A549 treated with Hydrocortisone at 1 μM for 4 hours (cell line): Measurements from ENCODE around the gene OR2H2. TPM values are rescaled to one million over a fixed set of nuclear protein-coding genes. Genes with fewer than 3 reads are reported as not detected.

Source experiments
- total RNA-seq: library from RNA; stranded (reverse); fragments of 200-300 nt; extraction: Qiagen RNA extraction; gene quantifications from 5 replicates; pipeline ENCODE4 v1.2.3, GENCODE V29; 2022

The OR2H2 gene
- not detected in 5 replicates for total RNA-seq

DNA sequence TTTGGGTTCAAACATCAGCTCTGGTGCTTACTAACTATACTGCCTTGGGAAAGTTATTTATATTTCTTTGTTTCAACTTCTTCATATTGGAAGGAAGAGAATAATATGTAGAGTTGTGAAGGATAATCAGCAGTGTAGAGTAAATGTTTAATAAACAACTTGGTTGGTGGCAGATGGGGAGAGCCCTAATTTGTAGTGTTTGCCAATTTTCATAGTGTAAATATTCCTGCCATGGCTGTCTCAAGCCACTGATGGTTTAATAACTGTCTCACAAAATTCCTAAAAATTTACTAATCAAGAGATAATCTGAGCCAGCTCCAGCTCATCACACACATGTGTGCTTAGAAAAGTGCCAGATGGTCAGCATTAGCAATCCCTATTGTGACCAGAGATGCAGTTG is at the start of gene OR2H2:
TSS of gene OR2H2 (plus strand) at position 301 of the 400 bp plus-strand sequence. CDS start 2,824 bp downstream, outside the sequence.

DNA sequence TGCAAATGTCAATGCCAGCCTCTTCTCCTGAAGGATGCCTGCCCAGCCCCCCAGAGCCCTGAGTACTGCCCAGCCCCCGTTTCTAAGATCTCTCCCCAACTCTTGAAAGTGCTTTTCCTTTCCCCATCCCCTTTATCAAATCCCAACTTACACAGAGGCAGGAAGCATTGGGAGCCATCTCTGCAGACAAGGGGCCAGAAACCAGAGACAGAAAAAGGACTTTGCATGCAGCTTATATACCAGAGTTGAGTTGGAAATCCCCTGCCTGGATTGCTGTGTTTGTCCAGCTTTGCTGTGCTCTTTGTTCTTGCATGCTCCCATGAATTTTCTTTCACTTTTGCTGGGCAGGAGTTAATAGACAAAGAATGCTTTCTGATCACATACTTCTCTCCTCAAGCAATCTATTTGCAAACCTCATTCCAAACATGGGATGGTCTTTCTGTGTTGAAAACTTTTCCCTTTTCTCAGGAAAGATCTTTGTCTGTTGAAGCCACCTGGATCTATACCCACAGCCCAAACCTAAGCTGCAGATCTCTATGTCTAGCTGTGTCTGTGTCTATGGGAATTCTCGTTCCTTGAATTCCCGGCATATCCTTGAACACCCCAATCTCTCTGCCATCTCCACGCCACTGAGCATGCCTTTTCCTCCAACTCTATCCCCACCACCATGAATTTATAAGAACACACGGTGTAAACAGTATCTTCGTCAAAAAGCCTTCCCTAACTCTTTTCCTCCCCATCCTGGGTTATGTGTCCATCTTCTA is 25.2 kb upstream of the OR2H2 start, which contains the start of gene UBD:
TSS of gene UBD (minus strand) at position 209 of the 764 bp plus-strand sequence. CDS start at position 178, 31 bp downstream.

GRCh38 chr6:29632789-29633533 is 48.0 kb downstream of the OR2H2 start, which contains the start of gene GABBR1:
GABBR1 (minus strand) TSS chr6:29633183; CDS start chr6:29632385, 798 bp downstream.

Other genes with a start within 250 kb of the OR2H2 start
- not detected in 5 replicates for gene OR5V1, start 216.3 kb upstream of the OR2H2 start, total RNA-seq
- not detected in 5 replicates for gene OR12D3, start 209.8 kb upstream of the OR2H2 start, total RNA-seq
- gene OR12D2, start 189.5 kb upstream of the OR2H2 start, total RNA-seq = not detected in 5 replicates
- gene OR12D1, start 170.2 kb upstream of the OR2H2 start, total RNA-seq = not detected in 5 replicates
- not detected in 5 replicates for gene OR10C1, start 145.8 kb upstream of the OR2H2 start, total RNA-seq
- not detected in 5 replicates for gene OR11A1, start 128.1 kb upstream of the OR2H2 start, total RNA-seq
- not detected in 5 replicates for gene OR2H1, start 128.0 kb upstream of the OR2H2 start, total RNA-seq
- not detected in 5 replicates for gene MAS1L, start 97.2 kb upstream of the OR2H2 start, total RNA-seq
- 0.31 to 0.97 TPM (median 0.61 TPM) in 5 replicates for gene UBD, start 25.4 kb upstream of the OR2H2 start, total RNA-seq
- 3.7 to 5.8 TPM (median 4.8 TPM) in 5 replicates for gene GABBR1, start 48.1 kb downstream of the OR2H2 start, total RNA-seq
- gene MOG, start 72.0 kb downstream of the OR2H2 start, total RNA-seq = not detected in 5 replicates
- not detected in 5 replicates for gene ZFP57, start 96.0 kb downstream of the OR2H2 start, total RNA-seq
- gene HLA-F, start 138.3 kb downstream of the OR2H2 start, total RNA-seq = 3.6 to 4.4 TPM (median 4.2 TPM) in 5 replicates
- gene HLA-G, start 242.7 kb downstream of the OR2H2 start, total RNA-seq = not detected in 5 replicates